DMS53 (cell line): ENCODE data around the gene ZG16B.
A peak's percentile ranks its signal among the peaks of the same experiment; 100 is the strongest.

Experiments used
- DNase-seq: peaks from one replicate; lab custom pipeline; 2025; lab: John Stamatoyannopoulos, UW

ZG16B gene

DNA sequence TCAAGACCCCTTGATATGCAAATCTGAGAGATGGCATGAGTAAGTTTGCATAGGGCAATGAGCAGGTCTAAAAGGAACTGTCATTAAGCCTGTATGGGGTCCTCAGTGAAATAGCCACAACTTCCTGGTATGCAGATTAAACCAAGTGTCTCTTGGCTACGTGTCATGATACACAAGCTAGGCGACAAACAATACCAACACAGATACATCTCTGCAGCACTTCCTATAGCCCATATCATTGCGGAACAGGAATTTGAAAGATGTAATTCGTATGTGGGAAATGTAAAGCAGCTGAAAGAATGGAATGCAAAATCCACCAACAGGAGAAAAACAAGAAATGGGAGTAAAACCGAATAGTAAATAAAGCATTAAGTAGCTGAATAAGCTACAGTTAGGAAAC, 15.0 kb downstream of the ZG16B start:
- DNase-seq = no peak

DNA sequence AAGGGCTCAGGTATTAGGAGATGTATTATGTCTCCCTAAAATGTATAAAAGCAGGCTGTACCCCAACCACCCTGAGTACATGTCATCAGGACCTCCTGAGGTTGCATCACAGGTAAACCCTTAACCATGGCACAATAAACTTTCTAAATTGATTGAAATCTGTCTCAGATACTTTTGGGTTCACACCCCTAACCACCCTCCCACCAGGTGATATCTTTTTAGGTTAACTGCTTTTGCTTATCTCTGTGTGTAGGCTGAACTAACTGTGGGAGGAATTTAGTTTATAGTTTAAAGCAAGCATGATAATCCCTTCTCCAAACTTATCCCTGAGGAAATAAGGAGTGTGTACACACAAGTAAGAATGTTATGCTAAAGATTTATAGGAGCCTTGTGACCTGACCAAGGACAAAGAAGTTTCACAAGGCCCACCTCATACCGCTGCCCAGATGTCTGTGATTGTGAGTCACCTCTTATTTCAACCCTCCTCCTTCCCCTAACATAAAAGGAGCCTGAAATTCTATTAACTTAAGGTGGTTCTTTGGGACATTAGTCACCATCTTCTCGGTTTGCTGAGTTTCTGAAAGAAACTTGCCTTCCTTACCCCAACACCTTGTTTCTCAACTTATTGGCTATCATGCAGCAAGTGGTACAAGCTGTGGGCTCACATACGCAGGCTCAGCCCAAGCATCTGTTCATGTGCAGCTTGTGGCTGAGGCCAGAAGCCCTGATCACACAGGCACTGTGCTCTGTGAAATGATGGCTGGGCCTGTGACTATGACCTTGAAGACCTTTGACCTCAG, 16.6 kb downstream of the ZG16B start:
- DNase-seq = no peak

DNA sequence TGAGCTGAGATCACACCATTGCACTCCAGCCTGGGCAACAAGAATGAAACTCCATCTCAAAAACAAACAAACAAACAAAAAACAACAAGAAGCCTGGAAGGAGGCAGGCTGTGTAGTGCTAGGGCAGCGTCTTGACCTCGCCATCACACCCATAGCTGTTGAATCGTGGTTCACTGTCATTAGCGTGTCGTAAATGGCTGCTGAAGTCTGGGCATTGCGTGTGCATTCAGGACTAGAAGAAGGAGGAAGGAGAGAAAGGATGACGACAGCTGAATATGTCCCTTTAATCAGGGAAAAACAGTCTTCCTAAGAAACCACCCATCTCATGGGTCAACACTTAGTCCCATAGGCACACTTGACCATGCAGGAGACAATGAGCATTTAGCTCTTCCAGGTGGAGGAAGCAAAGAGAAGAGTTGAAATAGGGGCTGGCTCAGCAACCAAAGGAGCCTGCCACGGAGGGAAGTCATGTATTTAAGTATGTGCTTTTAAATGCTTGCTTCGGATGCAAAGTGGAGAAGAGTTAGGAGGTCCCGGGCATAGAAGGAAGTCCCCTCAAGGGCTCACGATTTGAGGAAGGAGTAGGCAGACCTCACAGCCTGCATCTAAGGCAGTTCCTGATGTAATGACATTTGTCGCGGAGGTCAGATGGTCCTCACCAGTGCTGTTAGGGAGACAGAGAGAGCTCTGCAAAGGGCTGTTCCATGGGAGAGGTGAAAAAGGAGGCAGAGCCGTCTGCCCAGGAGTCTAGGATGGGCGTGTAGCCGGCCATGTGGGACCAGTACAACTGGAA, 19.0 kb downstream of the ZG16B start:
- DNase-seq = no peak

DNA sequence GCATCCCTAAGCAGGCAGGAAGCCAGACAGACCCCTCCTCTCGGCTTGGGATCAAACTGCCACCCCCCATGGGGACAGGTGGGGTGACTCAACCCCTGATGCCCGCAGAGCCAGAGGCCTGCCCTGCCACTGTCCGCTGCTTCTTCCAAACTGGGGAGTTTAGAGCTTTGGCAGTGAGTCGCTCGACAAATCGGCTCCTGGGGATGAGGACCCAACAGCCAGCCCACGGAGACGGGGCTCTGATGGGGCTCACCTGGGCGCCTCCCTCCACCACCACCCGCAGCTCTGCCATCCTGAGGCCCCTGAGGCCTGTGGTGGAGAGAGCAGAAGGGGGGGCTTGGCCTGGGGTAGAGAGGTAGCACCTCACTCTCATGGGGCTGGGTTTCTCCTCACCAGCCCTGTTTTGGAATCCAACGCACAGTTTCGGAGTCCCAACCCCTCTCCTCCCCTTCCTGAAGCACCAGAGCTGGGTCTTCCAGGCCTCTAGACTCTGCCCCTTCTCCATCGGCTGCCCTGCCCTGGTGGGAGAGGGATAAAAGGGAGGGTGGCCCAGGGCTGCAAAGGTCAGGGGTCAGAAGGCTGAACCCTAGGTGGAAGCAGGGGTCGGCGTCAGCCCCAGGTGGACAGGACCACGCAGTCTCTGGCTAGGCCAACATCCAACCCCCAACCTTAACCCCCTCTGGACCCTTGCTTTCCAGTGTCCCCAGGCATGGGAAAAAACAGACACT, 22.1 kb downstream of the ZG16B start:
- DNase-seq = no peak

DNA sequence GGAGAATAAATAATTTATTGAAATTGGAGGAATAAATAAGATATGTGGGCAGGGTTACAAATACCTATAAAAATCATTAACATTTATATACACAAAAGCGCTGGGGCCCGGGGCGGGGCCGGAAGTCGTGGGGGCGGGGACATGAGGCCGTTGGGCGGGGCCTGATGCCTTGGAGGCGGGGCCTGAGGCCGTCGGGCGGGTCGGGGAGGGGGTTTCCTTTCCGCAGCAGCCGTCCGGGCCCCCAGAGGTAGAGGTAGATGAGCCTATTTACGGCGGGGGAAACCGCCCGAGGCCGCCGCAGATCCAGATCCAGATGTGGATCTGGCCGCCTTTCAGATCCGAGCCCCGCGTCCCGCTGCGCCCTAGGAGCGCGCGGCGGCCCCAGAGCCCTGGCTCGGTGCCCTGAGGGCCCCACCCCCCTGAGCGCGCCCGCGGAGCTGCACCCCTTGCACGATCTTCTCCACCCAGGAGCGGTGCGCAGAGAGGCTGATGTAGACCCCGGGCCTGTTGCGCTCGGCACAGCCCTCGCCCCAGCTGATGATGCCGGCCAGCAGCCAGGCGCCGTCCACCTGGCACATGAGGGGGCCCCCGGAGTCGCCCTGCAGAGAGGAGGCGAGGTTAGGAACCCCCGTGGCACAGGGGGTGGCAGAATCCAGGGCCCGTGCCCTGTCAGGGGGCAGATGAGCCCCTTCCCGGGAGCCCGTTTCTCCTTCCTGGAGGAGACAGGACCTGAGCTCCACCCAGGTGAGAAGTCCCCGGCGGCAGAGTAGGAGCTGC, 22.8 kb downstream of the ZG16B start:
- DNase-seq = no peak

DNA sequence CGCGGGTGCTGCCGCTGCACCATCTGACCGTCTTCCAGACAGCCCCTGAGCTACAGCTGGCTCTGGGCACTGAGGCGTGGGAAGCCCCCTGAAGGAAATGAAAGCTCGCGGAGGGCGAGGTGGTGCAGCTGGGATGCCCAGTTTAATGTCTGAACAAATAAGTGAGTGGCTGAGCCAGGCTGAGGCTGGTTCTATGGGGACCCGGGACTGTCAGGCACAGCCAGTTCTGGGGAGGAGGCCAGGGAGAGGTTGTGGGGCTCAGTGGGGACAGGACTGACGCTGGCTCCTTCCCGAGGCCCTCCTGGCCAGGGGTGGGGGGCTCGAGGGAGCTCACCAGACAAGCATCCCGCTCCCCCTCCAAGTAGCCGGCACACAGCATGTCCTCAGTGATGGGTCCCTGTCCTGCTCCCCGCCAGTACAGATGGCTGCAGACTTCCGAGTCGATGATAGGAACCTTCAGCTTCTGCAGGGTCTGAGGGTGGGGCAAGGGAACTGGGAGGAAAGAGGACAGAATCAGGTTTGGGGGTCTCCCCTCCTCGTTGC, 23.5 kb downstream of the ZG16B start:
- no peak for DNase-seq

DNA sequence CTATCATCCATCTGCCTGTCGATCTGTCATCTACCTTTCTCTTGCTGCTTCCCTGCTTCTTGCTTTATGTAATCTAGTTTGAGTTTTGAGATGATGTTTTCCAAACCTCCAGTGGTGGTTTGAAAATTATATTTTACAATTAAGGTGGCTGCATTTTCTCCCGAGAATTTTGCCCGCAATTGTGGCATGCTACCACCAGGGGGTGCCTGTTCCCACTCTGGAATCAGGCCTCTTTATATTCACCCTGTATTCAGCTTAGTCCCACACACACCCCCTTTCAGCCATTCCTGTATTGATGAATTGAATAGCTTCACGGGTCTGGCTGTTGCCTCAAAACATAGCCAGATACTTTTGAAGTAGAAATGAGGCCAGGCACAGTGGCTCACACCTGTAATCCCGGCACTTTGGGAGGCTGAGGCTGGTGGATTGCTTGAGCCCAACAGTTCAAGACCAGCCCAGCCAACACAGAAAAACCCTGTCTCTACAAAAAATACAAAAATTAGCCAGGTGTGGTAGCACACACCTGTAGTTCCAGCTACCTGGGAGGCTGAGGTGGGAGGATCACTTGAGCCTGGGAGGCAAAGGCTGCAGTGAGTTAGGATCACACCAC, 24.7 kb downstream of the ZG16B start:
- DNase-seq = peak; percentile 27

DNA sequence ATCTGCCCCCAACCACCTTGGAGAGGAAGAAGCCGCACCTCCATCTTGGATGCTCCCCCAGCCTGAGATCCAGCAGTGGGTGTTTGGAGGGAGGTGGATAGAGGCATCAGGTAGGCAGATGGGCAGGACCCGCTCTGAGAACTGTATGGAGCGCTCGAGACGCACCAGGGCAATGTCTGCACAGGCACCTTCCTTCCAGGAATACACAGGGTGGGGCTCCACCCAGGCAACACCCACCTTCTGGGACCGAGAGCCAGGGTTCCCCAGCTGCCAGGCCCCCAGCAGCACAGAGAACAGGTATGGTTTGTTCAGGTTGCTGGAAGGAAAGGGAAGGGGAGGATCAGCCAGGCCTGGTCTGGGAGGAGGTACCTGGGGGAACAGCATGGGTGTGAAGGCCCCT, 25.4 kb downstream of the ZG16B start:
- no peak for DNase-seq

DNA sequence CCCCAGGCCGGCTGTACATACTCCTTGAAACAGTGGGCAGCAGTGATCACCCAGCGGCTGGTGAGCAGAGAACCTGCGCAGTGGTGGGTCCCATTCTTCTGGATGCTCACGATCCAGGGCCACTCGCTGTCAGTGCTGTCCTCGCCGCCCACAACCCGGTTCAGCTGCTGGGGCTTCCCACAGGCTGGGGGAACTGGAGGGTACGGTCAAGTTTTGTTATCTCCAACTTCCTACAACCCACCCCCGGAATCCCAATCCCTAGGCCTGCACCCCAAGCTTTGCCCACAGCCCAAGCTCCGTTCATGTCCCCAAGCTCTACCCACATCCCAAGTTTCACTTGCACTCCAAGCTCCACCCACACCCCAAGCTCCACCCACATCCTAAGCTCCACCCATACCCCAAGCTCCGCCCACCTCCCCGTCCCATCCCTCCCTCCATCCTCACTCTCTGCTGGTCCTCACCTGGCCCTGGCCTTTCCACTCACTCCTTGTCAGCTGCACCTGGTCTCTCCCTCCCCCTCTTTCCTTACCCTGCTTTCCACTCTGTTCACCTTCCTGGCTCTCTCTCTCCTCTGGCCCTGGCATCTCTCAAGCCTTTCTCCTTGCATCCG, 26.1 kb downstream of the ZG16B start:
- DNase-seq = peak; percentile 67

DNA sequence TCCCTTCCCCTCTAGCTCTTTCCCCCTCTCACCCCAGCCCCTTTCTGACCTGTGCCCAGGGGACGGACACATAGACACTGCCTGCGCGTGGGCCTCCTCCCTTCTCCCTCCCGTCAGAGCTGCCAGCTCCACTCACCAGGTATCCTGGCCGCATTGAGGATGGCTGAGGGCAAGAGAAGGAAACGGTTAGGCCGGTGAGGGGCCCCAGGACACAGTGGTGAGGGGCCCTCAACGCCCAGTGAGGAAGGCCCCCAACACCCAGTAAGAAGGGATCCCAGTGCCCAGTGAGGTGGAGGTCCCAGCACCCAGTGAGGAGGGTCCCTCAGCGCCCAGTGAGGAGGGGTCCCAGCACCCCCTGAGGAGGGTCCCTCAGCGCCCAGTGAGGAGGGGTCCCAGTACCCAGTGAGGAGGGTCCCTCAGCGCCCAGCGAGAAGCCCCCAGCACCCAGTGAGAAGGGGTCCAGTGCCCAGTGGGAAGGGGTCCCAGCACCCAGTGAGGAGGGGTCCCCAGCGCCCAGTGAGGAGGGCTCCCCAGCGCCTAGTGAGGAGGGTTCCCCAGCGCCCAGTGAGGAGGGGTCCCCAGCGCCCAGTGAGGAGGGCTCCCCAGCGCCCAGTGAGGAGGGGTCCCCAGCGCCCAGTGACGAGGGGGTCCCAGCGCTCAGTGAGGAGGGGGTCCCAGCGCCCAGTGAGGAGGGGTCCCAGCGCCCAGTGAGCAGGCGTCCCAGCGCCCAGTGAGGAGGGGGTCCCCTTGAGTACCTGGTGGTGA, 26.8 kb downstream of the ZG16B start:
- DNase-seq = no peak

DNA sequence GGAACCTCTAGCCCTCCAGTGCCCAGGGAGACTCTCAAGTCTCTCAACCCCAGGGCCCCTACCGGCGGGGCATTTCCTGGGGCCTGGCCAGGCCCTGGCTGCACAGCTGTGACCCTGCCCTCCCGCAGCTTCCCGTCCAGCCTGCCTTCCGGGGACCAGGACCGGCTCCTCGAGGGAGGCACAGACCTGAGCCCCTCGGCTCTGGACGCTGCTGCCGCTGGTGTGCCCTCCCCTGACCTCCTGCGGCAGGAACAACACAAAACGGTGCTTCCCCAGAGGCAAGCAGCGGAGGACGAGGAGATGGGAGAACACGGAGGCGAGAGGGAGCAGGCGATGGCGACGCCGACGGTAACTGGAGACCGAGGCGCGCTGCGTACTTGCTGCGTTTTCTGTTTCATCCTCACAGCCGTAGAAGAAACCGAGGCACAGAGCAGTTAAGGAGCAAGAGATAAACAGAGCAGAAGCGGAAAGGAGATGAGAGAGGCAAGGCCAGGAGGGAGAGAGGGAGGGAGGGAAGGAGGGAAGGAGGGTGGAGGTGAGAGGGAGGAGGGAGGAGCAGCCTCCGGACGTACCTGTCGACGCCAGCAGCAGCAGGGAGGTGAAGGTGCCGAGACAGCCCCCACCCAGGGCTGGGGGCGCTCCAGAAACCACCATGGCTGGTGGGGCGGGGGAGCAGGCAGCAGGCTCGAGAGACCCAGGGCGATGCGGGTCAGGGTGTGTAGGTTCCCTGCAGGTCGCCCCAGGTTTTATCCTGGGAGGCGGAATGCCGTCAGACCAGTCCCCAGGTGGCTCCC, 27.5 kb downstream of the ZG16B start, which contains the start of gene PRSS22:
TSS of gene PRSS22 (minus strand) at position 720 of the 794 bp plus-strand sequence. CDS start at position 654, 66 bp downstream.
- peak; percentile 81 for DNase-seq

DNA sequence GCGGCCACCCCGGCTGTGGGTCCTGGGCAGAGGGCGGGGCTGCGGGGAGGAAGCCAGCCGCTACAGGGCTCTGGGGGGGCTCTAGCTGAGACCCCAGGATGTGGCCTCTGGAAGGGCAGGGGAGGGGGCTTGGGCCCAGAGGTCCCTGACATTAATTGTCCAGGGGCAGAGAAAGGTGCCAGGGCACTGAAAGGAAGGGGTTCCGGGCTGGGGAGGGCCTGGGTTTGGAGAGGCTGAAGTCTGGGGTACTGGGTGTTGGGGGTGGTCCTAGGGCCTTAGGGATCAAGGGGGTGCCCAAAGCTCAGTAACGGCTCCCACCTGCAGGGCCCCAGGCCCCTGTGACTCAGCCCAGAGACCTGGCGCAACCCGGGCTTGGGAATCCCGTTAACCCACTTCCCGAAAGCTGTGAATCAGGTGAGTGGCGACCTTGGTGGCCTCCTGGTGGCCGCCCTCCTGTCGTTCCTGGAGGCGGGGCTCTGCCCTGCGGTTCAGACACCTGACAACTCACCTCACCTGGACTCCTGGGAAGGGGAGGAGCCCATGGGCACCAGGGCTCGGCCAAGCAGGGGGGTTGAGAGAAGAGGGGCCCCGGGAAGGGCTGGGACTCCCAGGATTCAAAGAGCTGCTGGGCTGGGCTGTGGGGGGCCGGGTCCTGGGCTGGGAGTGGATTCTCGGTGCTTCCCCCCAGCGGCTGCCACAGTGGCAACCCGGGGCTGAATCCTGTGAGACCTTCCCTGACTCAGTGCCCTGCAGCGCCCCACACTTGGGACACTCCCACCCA, 28.3 kb downstream of the ZG16B start:
- peak; percentile 95 for DNase-seq

DNA sequence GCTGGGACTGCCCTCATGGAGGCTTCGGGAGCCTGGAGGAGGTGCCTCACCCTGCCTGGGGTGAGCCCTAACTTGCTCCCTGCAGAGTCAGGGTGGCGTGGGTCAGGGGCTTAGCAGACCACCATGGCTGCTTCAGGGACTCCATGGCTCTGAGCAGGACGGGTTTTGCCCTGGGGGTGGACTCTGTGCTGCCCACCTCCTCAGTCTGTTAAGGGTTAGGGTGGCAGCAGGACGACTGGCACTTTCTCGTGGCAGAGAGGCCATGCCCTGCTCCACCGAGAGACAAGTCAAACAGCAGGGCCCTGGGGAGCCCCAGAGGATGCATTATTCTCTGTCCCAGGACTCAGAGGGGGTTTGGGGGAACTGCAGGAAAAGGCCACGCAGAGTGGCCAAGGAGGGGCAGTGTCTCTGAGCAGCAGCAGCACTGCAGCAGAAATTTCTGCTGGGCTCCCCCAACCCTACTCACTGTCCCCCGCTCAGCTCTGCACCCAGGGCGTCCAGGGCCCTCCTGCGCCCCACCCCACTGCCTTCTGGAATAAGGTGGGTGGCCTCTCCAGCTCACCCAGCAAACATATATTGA, 29.7 kb downstream of the ZG16B start:
- no peak for DNase-seq

DNA sequence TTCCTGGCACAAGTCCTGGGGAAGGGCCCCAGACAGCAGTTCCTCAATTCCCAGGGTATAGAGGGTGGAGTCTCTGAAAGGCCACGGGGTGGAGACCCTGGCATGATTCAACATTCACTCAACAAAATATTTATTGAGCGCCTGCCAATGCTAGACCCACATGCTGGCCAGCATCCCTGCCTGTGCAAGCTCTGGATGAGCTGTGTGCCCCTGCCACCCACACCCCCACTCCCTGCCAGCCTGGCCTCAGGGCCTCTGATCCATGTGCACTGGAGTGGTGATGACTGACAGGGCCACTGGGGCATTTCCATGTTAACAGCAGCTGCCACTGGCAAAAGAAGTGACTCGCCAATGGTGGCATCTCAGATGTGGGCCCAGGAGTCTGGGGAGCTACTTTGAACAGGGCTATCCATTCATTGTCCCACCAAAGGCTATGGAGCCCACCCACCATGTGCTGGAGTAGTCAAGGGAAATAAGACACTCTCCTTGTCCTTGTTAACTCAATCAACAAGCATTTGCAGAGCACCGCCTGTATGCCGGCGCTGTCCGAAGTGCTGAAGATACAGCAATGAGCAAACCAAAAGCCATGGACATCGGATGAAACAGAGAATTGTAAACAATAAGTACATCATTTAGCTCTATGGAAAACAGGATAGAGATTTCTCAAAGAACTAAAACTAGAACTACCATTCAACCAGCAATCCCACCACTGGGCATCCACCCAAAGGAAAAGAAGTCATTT, 30.9 kb downstream of the ZG16B start:
- DNase-seq = no peak

DNA sequence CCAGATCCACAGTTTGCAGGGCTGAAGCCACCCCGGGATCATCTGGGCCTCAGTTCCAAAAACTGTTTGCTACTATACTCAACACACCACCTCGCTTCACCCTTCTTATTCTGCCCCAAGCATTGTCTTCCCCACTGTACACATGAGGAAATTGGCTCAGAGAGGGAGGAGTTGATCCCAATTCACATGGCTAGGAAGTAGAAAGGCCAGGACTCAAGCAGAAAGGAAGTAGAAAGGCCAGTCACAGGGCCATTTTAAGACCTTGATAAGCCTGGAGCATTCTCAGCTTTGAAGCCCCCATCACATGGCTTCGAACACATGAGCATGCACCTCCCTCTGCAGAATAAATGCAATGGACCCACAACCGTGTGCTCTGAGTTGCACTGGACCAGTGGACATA, 35.5 kb downstream of the ZG16B start:
- DNase-seq = no peak

DNA sequence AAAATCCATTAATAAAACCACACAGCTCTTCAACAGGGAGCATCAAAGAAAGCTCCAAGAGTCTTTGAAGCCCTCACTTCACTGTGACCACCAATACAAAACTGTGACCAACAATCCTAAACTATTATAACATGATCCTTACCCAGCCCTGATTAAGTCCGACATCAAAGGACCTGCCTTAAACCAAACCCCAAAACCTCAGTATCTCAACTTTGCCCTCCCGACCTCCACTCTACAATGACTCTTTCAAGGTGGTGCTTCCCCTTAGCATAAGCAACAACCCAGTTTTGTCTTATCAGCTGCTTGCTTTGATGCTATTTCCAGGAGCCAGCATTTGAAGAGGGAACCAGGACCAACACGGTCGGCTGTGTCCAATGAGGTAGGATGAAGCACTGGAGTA, 36.3 kb downstream of the ZG16B start:
- DNase-seq = no peak

DNA sequence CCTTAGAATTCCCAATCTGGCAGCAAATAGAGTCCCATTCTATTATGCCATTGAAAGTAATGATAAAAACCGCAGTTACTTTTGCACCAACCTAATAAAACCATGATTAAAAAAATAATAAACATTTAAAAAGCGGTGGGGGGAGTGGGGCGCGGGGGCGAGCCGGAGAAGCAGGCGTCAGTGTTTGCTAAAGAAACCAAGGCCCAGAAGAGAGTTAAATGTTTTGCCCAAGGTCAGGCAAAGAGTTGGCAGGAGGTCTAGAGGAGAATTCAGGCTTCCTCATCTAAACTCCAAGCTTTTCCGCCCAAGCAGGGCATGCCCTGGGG, 37.5 kb downstream of the ZG16B start:
- DNase-seq = no peak
